Stomach smooth muscle (tissue), 2 donors: ENCODE results near the gene CYP24A1.

Experiments used
- H3K27ac ChIP-seq: one replicate; pipeline ENCODE4 v1.7.0; 2013; ENCODE audit warnings: mild to moderate bottlenecking, low read length, inconsistent platforms
- H3K27me3 ChIP-seq, 2 donors: one replicate each; pipeline ENCODE4 v1.7.0; 2013; ENCODE audit warnings: low read length in 2 of 2; ENCODE audit not compliant: insufficient read depth in 2 of 2, control insufficient read depth in 1 of 2
- H3K36me3 ChIP-seq, 2 donors: one replicate each; pipeline ENCODE4 v1.7.0; 2013; ENCODE audit warnings: low read length in 2 of 2; ENCODE audit not compliant: control insufficient read depth in 2 of 2, insufficient read depth in 2 of 2
- H3K4me1 ChIP-seq: one replicate; pipeline ENCODE4 v1.7.0; 2013; ENCODE audit warnings: low read length; ENCODE audit not compliant: control insufficient read depth, insufficient read depth
- H3K4me3 ChIP-seq, 2 donors: one replicate each; pipeline ENCODE4 v1.7.0; 2013; ENCODE audit warnings: low read length in 2 of 2
- H3K9ac ChIP-seq, 2 donors: one replicate each; pipeline ENCODE4 v1.7.0; 2013; ENCODE audit warnings: low read length in 2 of 2, mild to moderate bottlenecking in 1 of 2
- H3K9me3 ChIP-seq, 2 donors: one replicate each; pipeline ENCODE4 v1.7.0; 2013; ENCODE audit warnings: low read length in 2 of 2; ENCODE audit not compliant: control insufficient read depth in 2 of 2
- donor health status: healthy.
- donor health status: Pancreatic carcinoma.

The CYP24A1 gene

GRCh38 chr20:54119744-54120143, 54.0 kb downstream of the CYP24A1 start:
- H3K27me3 ChIP-seq: no peaks in the 10 kb centered on the region
- H3K4me3 ChIP-seq: no peak overlapping the region
- H3K27ac ChIP-seq: no peak overlapping the region
- no peaks in the 10 kb centered on the region for H3K9me3 ChIP-seq
- no peaks in the 10 kb centered on the region for H3K36me3 ChIP-seq
- no peak overlapping the region for H3K9ac ChIP-seq
- no peaks in the 10 kb centered on the region for H3K4me1 ChIP-seq

GRCh38 chr20:54118220-54119001, 55.4 kb downstream of the CYP24A1 start:
- no peak overlapping the region for H3K4me3 ChIP-seq

GRCh38 chr20:54116550-54117235, 57.1 kb downstream of the CYP24A1 start:
- no peak overlapping the region for H3K27ac ChIP-seq
- H3K36me3 ChIP-seq: no peaks in the 10 kb centered on the region
- H3K9ac ChIP-seq: no peak overlapping the region

More at GRCh38 chr20:54118220-54119001, 55.4 kb downstream of the CYP24A1 start:
- Histone ChIP-seq H3K9ac (no peak overlapping the region), H3K4me1 (no peaks in the 10 kb centered on the region), H3K36me3 (no peaks in the 10 kb centered on the region), H3K9me3 (no peaks in the 10 kb centered on the region), H3K27me3 (peaks cover 0 to 4% of the 10 kb centered on the region in 2 donors), H3K27ac (no peak overlapping the region)

GRCh38 chr20:54115172-54115854, 58.5 kb downstream of the CYP24A1 start:
- Histone ChIP-seq H3K27me3 (peaks cover 0 to 6% of the 10 kb centered on the region in 2 donors), H3K36me3 (no peaks in the 10 kb centered on the region), H3K4me1 (no peaks in the 10 kb centered on the region), H3K9ac (no peak overlapping the region), H3K27ac (no peak overlapping the region), H3K4me3 (no peak overlapping the region), H3K9me3 (no peaks in the 10 kb centered on the region)

More at GRCh38 chr20:54116550-54117235, 57.1 kb downstream of the CYP24A1 start:
- peaks cover 0 to 6% of the 10 kb centered on the region in 2 donors for H3K27me3 ChIP-seq
- H3K4me3 ChIP-seq: no peak overlapping the region
- H3K4me1 ChIP-seq: no peaks in the 10 kb centered on the region
- H3K9me3 ChIP-seq: no peaks in the 10 kb centered on the region

GRCh38 chr20:54114109-54114508, 59.7 kb downstream of the CYP24A1 start:
- no peak overlapping the region for H3K4me3 ChIP-seq
- no peak overlapping the region for H3K9ac ChIP-seq
- H3K36me3 ChIP-seq: no peaks in the 10 kb centered on the region
- H3K27me3 ChIP-seq: peaks cover 0 to 6% of the 10 kb centered on the region in 2 donors
- H3K27ac ChIP-seq: no peak overlapping the region
- H3K4me1 ChIP-seq: no peaks in the 10 kb centered on the region
- H3K9me3 ChIP-seq: no peaks in the 10 kb centered on the region

GRCh38 chr20:54113566-54113965, 60.2 kb downstream of the CYP24A1 start:
- Histone ChIP-seq H3K36me3 (no peaks in the 10 kb centered on the region), H3K9ac (no peak overlapping the region), H3K27me3 (peaks cover 0 to 6% of the 10 kb centered on the region in 2 donors), H3K27ac (no peak overlapping the region), H3K9me3 (no peaks in the 10 kb centered on the region), H3K4me1 (no peaks in the 10 kb centered on the region), H3K4me3 (no peak overlapping the region)

- H3K4me1 ChIP-seq: no peaks in the 10 kb centered on the region
- H3K4me3 ChIP-seq: no peak overlapping the region
- no peaks in the 10 kb centered on the region for H3K9me3 ChIP-seq
- peaks cover 0 to 6% of the 10 kb centered on the region in 2 donors for H3K27me3 ChIP-seq
- H3K27ac ChIP-seq: no peak overlapping the region
- H3K36me3 ChIP-seq: no peaks in the 10 kb centered on the region
- H3K9ac ChIP-seq: no peak overlapping the region
These were observed 61.4 kb downstream of the CYP24A1 start for GRCh38 chr20:54112221-54112884.

GRCh38 chr20:54111460-54111859, 62.3 kb downstream of the CYP24A1 start:
- H3K27me3 ChIP-seq: peaks cover 0 to 6% of the 10 kb centered on the region in 2 donors
- H3K9me3 ChIP-seq: no peaks in the 10 kb centered on the region
- H3K36me3 ChIP-seq: no peaks in the 10 kb centered on the region
- no peak overlapping the region for H3K4me3 ChIP-seq
- H3K27ac ChIP-seq: no peak overlapping the region
- H3K9ac ChIP-seq: no peak overlapping the region
- H3K4me1 ChIP-seq: no peaks in the 10 kb centered on the region

GRCh38 chr20:54110457-54110856, 63.3 kb downstream of the CYP24A1 start:
- no peak overlapping the region for H3K27ac ChIP-seq
- no peaks in the 10 kb centered on the region for H3K9me3 ChIP-seq
- H3K9ac ChIP-seq: no peak overlapping the region
- H3K4me1 ChIP-seq: no peaks in the 10 kb centered on the region
- H3K4me3 ChIP-seq: no peak overlapping the region
- peaks cover 0 to 6% of the 10 kb centered on the region in 2 donors for H3K27me3 ChIP-seq
- no peaks in the 10 kb centered on the region for H3K36me3 ChIP-seq

GRCh38 chr20:54110041-54110440, 63.7 kb downstream of the CYP24A1 start:
- Histone ChIP-seq H3K27me3 (peaks cover 0 to 6% of the 10 kb centered on the region in 2 donors), H3K36me3 (no peaks in the 10 kb centered on the region), H3K9me3 (no peaks in the 10 kb centered on the region), H3K9ac (no peak overlapping the region), H3K4me1 (no peaks in the 10 kb centered on the region), H3K27ac (no peak overlapping the region), H3K4me3 (no peak overlapping the region)
